Measurements from ENCODE around the gene SARDH. TPM values are rescaled to one million over a fixed set of nuclear protein-coding genes. Genes with fewer than 3 reads are reported as not detected.

Gene SARDH
- total RNA-seq, 1 experiment from 2014 or later: not detected

DNA sequence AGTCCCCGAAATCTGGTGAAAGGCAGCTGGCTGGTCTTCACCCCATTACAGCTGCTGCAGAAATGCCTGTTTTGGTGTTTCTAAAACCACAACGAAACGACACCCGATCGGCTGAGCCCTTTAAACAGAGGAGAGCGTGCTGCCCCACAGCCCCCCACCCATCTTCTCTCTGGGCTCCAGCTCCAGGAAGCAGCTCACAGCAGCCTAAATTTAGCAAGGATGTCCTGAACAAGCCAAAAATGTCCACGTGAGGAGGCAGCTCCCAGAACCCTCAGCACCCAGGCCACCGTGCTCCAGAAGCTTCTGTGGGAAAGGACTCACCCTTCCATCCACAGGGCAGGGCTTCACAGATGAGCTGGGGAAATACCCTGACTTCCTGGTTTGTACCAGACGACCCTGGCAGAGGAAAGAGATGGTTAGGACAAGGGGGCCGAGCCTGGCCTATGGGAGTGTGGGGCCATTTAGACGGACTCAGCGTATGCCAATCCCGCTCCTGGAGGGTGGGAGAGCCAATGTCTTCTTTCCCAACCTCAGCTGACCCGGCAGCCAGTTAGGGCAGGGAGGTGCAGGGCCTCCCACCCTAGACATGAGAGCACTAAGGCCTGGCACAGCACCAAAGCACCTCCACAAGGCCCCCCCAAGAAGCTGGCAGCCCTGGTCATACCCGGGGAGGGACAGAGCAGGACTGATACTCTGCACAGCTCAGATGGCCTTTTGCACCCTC is 39.1 kb upstream of the SARDH start:
- Mint-ChIP-seq H3K9me3 (ENCODE audit: low read depth, unreplicated experiment) (no peaks in the 10 kb centered on the region), H3K36me3 (ENCODE audit: insufficient read depth, unreplicated experiment) (no peaks in the 10 kb centered on the region), H3K27me3 (ENCODE audit: unreplicated experiment) (no peaks in the 10 kb centered on the region), H3K4me3 (ENCODE audit: low read depth, unreplicated experiment) (no peak overlapping the region), H3K27ac (ENCODE audit: unreplicated experiment) (no peak overlapping the region), H3K4me1 (ENCODE audit: low read depth, unreplicated experiment) (no peaks in the 10 kb centered on the region)
- no peak for DNase-seq
- TF ChIP-seq, protein P1, sequence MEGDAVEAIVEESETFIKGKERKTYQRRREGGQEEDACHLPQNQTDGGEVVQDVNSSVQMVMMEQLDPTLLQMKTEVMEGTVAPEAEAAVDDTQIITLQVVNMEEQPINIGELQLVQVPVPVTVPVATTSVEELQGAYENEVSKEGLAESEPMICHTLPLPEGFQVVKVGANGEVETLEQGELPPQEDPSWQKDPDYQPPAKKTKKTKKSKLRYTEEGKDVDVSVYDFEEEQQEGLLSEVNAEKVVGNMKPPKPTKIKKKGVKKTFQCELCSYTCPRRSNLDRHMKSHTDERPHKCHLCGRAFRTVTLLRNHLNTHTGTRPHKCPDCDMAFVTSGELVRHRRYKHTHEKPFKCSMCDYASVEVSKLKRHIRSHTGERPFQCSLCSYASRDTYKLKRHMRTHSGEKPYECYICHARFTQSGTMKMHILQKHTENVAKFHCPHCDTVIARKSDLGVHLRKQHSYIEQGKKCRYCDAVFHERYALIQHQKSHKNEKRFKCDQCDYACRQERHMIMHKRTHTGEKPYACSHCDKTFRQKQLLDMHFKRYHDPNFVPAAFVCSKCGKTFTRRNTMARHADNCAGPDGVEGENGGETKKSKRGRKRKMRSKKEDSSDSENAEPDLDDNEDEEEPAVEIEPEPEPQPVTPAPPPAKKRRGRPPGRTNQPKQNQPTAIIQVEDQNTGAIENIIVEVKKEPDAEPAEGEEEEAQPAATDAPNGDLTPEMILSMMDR (IDR thresholded peaks at IDR 0.05; ENCODE audit: unreplicated experiment): no peak
- CTCF ChIA-PET: no interaction called here
- intact Hi-C loops (cut with micrococcal nuclease; ENCODE audit: unreplicated experiment): no loop called here
- BruUV-seq (replicated peaks): no TSS peak

DNA sequence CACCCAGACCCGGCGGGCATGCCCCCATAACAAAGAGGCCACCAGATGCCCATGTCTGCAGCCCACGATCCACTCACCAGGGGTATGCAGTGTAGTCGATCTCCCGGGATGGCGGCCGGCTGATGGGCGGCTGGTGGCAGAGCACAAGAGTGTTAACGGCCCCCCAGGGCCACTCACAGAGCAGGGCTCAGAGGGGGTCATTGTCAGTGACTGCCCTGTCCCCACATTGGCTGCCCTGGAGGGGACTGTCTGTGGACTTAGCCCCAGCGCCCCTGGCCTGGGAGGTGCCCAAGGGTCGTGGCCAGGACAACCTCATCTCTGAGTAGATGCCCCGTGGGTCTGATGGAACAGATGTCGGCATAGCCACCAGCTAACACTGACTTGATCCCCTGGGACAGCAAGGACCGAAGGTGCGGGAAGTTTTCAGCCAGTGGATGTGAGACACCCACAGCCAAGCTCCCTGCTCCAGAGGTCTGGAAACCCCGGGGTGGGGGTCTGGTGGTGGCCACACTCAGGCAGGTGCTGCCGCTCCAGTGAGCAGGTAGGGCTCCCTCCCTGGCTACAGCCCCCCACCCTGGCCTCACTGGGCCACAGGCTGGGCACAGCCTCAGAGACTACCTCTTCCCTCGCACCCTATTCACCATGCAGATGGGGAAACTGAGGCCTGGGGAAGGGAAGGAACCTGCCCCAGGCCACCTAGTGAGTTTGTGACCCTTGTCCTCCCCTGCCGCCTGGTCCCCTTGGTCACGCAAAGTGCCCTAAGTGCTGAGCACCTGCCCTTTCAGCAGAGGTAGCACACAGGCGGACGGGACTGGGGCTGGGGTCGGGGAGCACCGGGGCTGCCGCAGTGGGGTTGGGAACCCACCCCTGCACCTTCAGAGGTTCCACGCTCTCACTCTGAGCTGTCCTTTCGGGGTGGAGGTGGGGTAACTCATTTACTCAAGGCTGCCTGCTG is 38.1 kb upstream of the SARDH start:
- BruUV-seq (replicated peaks): no TSS peak
- CTCF ChIA-PET: no interaction called here
- H3K27me3 Mint-ChIP-seq (ENCODE audit: unreplicated experiment): no peaks in the 10 kb centered on the region
- intact Hi-C loops (cut with micrococcal nuclease; ENCODE audit: unreplicated experiment): no loop called here
- DNase-seq: no peak
- no peaks in the 10 kb centered on the region for H3K9me3 Mint-ChIP-seq (ENCODE audit: low read depth, unreplicated experiment)
- no peaks in the 10 kb centered on the region for H3K4me1 Mint-ChIP-seq (ENCODE audit: low read depth, unreplicated experiment)
- TF ChIP-seq, protein P1 (IDR thresholded peaks at IDR 0.05; ENCODE audit: unreplicated experiment): no peak
- H3K36me3 Mint-ChIP-seq (ENCODE audit: insufficient read depth, unreplicated experiment): no peaks in the 10 kb centered on the region
- H3K27ac Mint-ChIP-seq (ENCODE audit: unreplicated experiment): no peak overlapping the region
- no peak overlapping the region for H3K4me3 Mint-ChIP-seq (ENCODE audit: low read depth, unreplicated experiment)

DNA sequence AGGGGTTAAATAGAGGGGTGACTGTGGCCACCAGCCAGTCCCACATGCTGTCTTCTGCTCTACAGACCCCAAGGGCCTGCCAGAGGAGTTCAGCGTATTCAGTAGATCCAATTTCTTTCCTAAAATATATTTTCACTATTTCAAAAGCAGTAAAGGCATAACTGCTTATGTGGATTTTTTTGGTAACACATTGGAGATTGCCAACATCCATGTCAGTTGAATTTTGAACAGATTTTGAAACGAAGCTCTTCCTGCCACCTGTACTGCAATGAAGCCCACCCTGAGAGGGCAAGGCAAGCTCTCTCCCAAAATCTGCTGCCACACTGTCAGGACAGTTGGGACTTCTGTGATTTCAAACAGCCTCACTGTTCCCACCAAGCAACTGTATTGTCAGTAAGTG is 37.1 kb upstream of the SARDH start:
- Mint-ChIP-seq H3K4me1 (ENCODE audit: low read depth, unreplicated experiment) (no peaks in the 10 kb centered on the region), H3K9me3 (ENCODE audit: low read depth, unreplicated experiment) (no peaks in the 10 kb centered on the region), H3K36me3 (ENCODE audit: insufficient read depth, unreplicated experiment) (peaks cover 4% of the 10 kb centered on the region), H3K27me3 (ENCODE audit: unreplicated experiment) (no peaks in the 10 kb centered on the region), H3K4me3 (ENCODE audit: low read depth, unreplicated experiment) (no peak overlapping the region), H3K27ac (ENCODE audit: unreplicated experiment) (no peak overlapping the region)
- no peak for DNase-seq
- CTCF ChIA-PET: no interaction called here
- BruUV-seq (replicated peaks): no TSS peak
- intact Hi-C loops (cut with micrococcal nuclease; ENCODE audit: unreplicated experiment): no loop called here
- TF ChIP-seq, protein P1 (IDR thresholded peaks at IDR 0.05; ENCODE audit: unreplicated experiment): no peak

DNA sequence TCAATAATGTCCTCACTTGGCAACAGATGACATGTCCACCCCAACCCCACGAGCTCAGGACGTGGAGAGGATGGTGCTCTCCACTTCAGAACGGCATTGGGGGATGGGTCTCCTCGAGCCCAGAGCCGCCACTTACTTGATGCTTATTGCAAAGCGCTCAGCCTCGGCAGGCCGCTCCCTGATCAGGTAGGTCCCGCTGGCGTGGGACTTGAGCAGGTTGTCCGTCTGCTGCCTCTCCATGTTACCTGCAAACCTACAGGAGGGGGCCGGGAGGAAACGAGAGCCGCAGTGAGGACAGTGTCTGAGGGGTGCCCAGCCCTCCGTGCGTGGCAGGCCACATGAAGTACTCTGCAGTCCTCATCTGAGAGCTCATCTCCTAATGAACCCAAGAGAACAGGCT is 36.6 kb upstream of the SARDH start:
- H3K4me1 Mint-ChIP-seq (ENCODE audit: low read depth, unreplicated experiment): no peaks in the 10 kb centered on the region
- no TSS peak for BruUV-seq (replicated peaks)
- intact Hi-C loops (cut with micrococcal nuclease; ENCODE audit: unreplicated experiment): no loop called here
- no peak overlapping the region for H3K27ac Mint-ChIP-seq (ENCODE audit: unreplicated experiment)
- no peak for DNase-seq
- H3K36me3 Mint-ChIP-seq (ENCODE audit: insufficient read depth, unreplicated experiment): peaks cover 5% of the 10 kb centered on the region
- no peak overlapping the region for H3K4me3 Mint-ChIP-seq (ENCODE audit: low read depth, unreplicated experiment)
- TF ChIP-seq, protein P1 (IDR thresholded peaks at IDR 0.05; ENCODE audit: unreplicated experiment): no peak
- H3K27me3 Mint-ChIP-seq (ENCODE audit: unreplicated experiment): no peaks in the 10 kb centered on the region
- CTCF ChIA-PET: no interaction called here
- H3K9me3 Mint-ChIP-seq (ENCODE audit: low read depth, unreplicated experiment): no peaks in the 10 kb centered on the region
